Kidney epithelial cell (primary cell): ENCODE data around the gene MAD1L1. TPM values are rescaled to one million over a fixed set of nuclear protein-coding genes. Genes with fewer than 3 reads are reported as not detected.

ENCODE experiments used
- DNase-seq: peaks from one replicate; pipeline ENCODE4 v3.0.0-alpha.2; 2010; ENCODE audit warnings: low read depth
- H3K27me3 ChIP-seq: 2 replicates; pipeline ENCODE4 v1.6.0; 2011; ENCODE audit warnings: low read length; ENCODE audit not compliant: control insufficient read depth, insufficient read depth
- H3K36me3 ChIP-seq: 2 replicates; pipeline ENCODE4 v1.5.1; 2011; ENCODE audit warnings: low read length; ENCODE audit not compliant: control insufficient read depth, insufficient read depth
- H3K4me3 ChIP-seq: 2 replicates; pipeline ENCODE4 v1.5.1; 2011; ENCODE audit warnings: low read depth, mild to moderate bottlenecking, control low read depth, low read length
- CTCF ChIP-seq: IDR thresholded peaks from 2 replicates; pipeline ENCODE4 v1.5.1; 2011; ENCODE audit warnings: mild to moderate bottlenecking, moderate library complexity, low read length, control low read depth, inconsistent platforms; ENCODE audit not compliant: insufficient read depth, poor library complexity, severe bottlenecking
- total RNA-seq: library from RNA; depleted of rRNA; stranded (reverse); fragments of >200 nt; gene quantifications from 2 replicates; pipeline ENCODE4 v1.2.3, GENCODE V29; 2015

Gene MAD1L1
- total RNA-seq, 1 donor from 2014 or later = 61.2 TPM

- Histone ChIP-seq H3K27me3 (no peaks in the 10 kb centered on the region), H3K36me3 (no peaks in the 10 kb centered on the region), H3K4me3 (no peak overlapping the region)
- TF ChIP-seq CTCF = no peak
- no peak for DNase-seq
These were observed 93.6 kb downstream of the MAD1L1 start for GRCh38 chr7:2139004-2139699.

GRCh38 chr7:2138146-2138765 lies 94.5 kb downstream of the MAD1L1 start:
- H3K27me3 ChIP-seq = no peaks in the 10 kb centered on the region

GRCh38 chr7:2134740-2135139 lies 98.0 kb downstream of the MAD1L1 start:
- no peak for DNase-seq

More at GRCh38 chr7:2138146-2138765, 94.5 kb downstream of the MAD1L1 start:
- no peak for TF ChIP-seq CTCF
- Histone ChIP-seq H3K4me3 (no peak overlapping the region), H3K36me3 (no peaks in the 10 kb centered on the region)
- DNase-seq = no peak

GRCh38 chr7:2132243-2132642 lies 100.5 kb downstream of the MAD1L1 start:
- DNase-seq = no peak
- H3K36me3 ChIP-seq = no peaks in the 10 kb centered on the region
- TF ChIP-seq CTCF = no peak
- H3K4me3 ChIP-seq = no peak overlapping the region
- no peaks in the 10 kb centered on the region for H3K27me3 ChIP-seq

More at GRCh38 chr7:2134740-2135139, 98.0 kb downstream of the MAD1L1 start:
- TF ChIP-seq CTCF = no peak
- no peaks in the 10 kb centered on the region for H3K36me3 ChIP-seq
- H3K27me3 ChIP-seq = no peaks in the 10 kb centered on the region
- H3K4me3 ChIP-seq = no peak overlapping the region

GRCh38 chr7:2131800-2132199 lies 100.9 kb downstream of the MAD1L1 start:
- Histone ChIP-seq H3K36me3 (no peaks in the 10 kb centered on the region), H3K27me3 (no peaks in the 10 kb centered on the region), H3K4me3 (no peak overlapping the region)
- DNase-seq = no peak
- TF ChIP-seq CTCF = no peak
